HEK293 (cell line): ENCODE data around the gene NKD2.

Experiments
- CTCF ChIA-PET: fragments of 350-600 bp; formaldehyde crosslinking; extraction: SDS; loops from one replicate; lab custom pipeline; 2021; ENCODE audit warnings: antibody characterized with exemption; lab: Yijun Ruan, JAX
- POLR2A ChIA-PET: fragments of 300-600 bp; formaldehyde crosslinking; extraction: SDS; loops from one replicate; lab custom pipeline; 2020; ENCODE audit warnings: antibody characterized with exemption, inconsistent platforms; lab: Yijun Ruan, JAX
- H3K27ac ChIP-seq: fragments of 200-500 bp; sonication (Bioruptor generic); 2 replicates; pipeline ENCODE4 v1.5.1; 2014; ENCODE audit warnings: low read depth, low read length, control low read depth, inconsistent platforms; ENCODE audit errors: extremely low read depth
- H3K36me3 ChIP-seq, 2 experiments: fragments of 200-500 bp in 1 of 2; sonication (Bioruptor generic) in 1 of 2; 1 replicate in 1 of 2; 2 replicates in 1 of 2; pipeline ENCODE4 v1.5.1; 2014 to 2017; ENCODE audit warnings: inconsistent platforms in 2 of 2, low read length in 2 of 2; ENCODE audit not compliant: control insufficient read depth in 2 of 2, insufficient read depth in 1 of 2
- H3K4me1 ChIP-seq: fragments of 200-500 bp; sonication (Bioruptor generic); 2 replicates; pipeline ENCODE4 v1.5.1; 2014; ENCODE audit warnings: mild to moderate bottlenecking, low read length, inconsistent platforms; ENCODE audit not compliant: control insufficient read depth, insufficient read depth
- H3K4me3 ChIP-seq: 2 replicates; pipeline ENCODE4 v1.5.1; 2011; ENCODE audit warnings: low read depth, mild to moderate bottlenecking, control low read depth, low read length, moderate library complexity
- H3K9me3 ChIP-seq: fragments of 200-500 bp; sonication (Bioruptor generic); 2 replicates; pipeline ENCODE4 v1.5.1; 2014; ENCODE audit warnings: low read depth, low read length, inconsistent platforms; ENCODE audit not compliant: control insufficient read depth, insufficient read depth
- ATF2 ChIP-seq: fragments of 450-650 bp; formaldehyde crosslinking; IDR thresholded peaks from 2 replicates; pipeline ENCODE4 v1.5.1; 2016; ENCODE audit warnings: missing biosample characterization, missing genetic modification characterization, low read depth
- BCL11B ChIP-seq: fragments of 450-650 bp; formaldehyde crosslinking; IDR thresholded peaks from 2 replicates; pipeline ENCODE4 v1.5.1; 2016; ENCODE audit warnings: low read depth, missing biosample characterization, missing genetic modification characterization
- OVOL3 ChIP-seq: fragments of 450-650 bp; formaldehyde crosslinking; IDR thresholded peaks from 2 replicates; pipeline ENCODE4 v1.5.1; 2016; ENCODE audit warnings: missing biosample characterization, missing genetic modification characterization
- PRDM1 ChIP-seq: fragments of 450-650 bp; formaldehyde crosslinking; IDR thresholded peaks from 2 replicates; pipeline ENCODE4; 2016; ENCODE audit warnings: missing biosample characterization, missing genetic modification characterization
- PRDM6 ChIP-seq: fragments of 450-650 bp; formaldehyde crosslinking; IDR thresholded peaks from 2 replicates; pipeline ENCODE4 v1.5.1; 2017; ENCODE audit warnings: missing biosample characterization, missing genetic modification characterization
- WT1 ChIP-seq: fragments of 450-650 bp; formaldehyde crosslinking; IDR thresholded peaks from 2 replicates; pipeline ENCODE4 v1.5.1; 2016; ENCODE audit warnings: missing biosample characterization, missing genetic modification characterization
- ZBTB21 ChIP-seq: fragments of 450-650 bp; formaldehyde crosslinking; IDR thresholded peaks from 2 replicates; pipeline ENCODE4 v1.5.1; 2017; ENCODE audit warnings: missing biosample characterization, missing genetic modification characterization
- ZFP41 ChIP-seq: fragments of 450-650 bp; formaldehyde crosslinking; IDR thresholded peaks from 2 replicates; pipeline ENCODE4 v1.5.1; 2016; ENCODE audit warnings: missing biosample characterization, missing genetic modification characterization, borderline replicate concordance
- ZNF10 ChIP-seq: fragments of 450-650 bp; formaldehyde crosslinking; IDR thresholded peaks from 2 replicates; pipeline ENCODE4 v1.5.1; 2017; ENCODE audit warnings: missing biosample characterization, missing genetic modification characterization
- ZNF138 ChIP-seq: fragments of 450-650 bp; formaldehyde crosslinking; IDR thresholded peaks from 2 replicates; pipeline ENCODE4 v1.5.1; 2016; ENCODE audit warnings: missing biosample characterization, missing genetic modification characterization, borderline replicate concordance
- ZNF140 ChIP-seq: fragments of 450-650 bp; formaldehyde crosslinking; IDR thresholded peaks from 2 replicates; pipeline ENCODE4 v1.5.1; 2016; ENCODE audit warnings: missing biosample characterization, missing genetic modification characterization
- ZNF148 ChIP-seq: fragments of 450-650 bp; formaldehyde crosslinking; IDR thresholded peaks from 2 replicates; pipeline ENCODE4 v1.5.0; 2017; ENCODE audit warnings: missing biosample characterization, missing genetic modification characterization, borderline replicate concordance
- ZNF449 ChIP-seq: fragments of 450-650 bp; formaldehyde crosslinking; IDR thresholded peaks from 2 replicates; pipeline ENCODE4 v1.5.1; 2017; ENCODE audit warnings: missing biosample characterization, mild to moderate bottlenecking, missing genetic modification characterization, moderate library complexity
- ZNF701 ChIP-seq: fragments of 450-650 bp; formaldehyde crosslinking; IDR thresholded peaks from 2 replicates; pipeline ENCODE4 v1.5.1; 2016; ENCODE audit warnings: missing biosample characterization, missing genetic modification characterization
- ZNF830 ChIP-seq: fragments of 450-650 bp; IDR thresholded peaks from 2 replicates; pipeline ENCODE4 v1.5.0; 2018; ENCODE audit warnings: missing biosample characterization, missing genetic modification characterization, low read depth, mild to moderate bottlenecking, moderate library complexity

The NKD2 gene

GRCh38 chr5:1033178-1033577 lies 24.6 kb downstream of the NKD2 start:
- ChIA-PET POLR2A (no interaction called here), CTCF (interaction anchor here (1.4 kb wide), 1 partner anchor 13 kb away, joined by 3 read pairs; no protein-coding TSS in a partner anchor)
- H3K36me3 ChIP-seq = peaks cover 0 to 17% of the 10 kb centered on the region in 2 experiments; a peak in 1 of 3 replicates

GRCh38 chr5:1033606-1034420 lies 25.2 kb downstream of the NKD2 start:
- no peaks in the 10 kb centered on the region for H3K9me3 ChIP-seq
- H3K27ac ChIP-seq = no peak overlapping the region
- H3K36me3 ChIP-seq = peaks cover 0 to 21% of the 10 kb centered on the region in 2 experiments; a peak in 1 of 3 replicates
- CTCF ChIA-PET = interaction anchor here (0.6 to 1.0 kb wide), 5 partner anchors 17 to 205 kb away, joined by 3 to 6 read pairs (median 4); no protein-coding TSS in a partner anchor
- POLR2A ChIA-PET = no interaction called here
- TF ChIP-seq BCL11B (tag by site-specific recombination) (no peak), ZNF830 (tag by site-specific recombination) (no peak), WT1 (no peak), OVOL3 (tag by site-specific recombination) (no peak), PRDM1 (tag by site-specific recombination) (no peak), ZNF701 (no peak), ZNF10 (tag by site-specific recombination) (no peak), ZNF148 (tag by site-specific recombination) (no peak), ATF2 (tag by site-specific recombination) (no peak)
- TF ChIP-seq, all 188 proteins: peak for 0
- Histone ChIP-seq H3K4me1 (no peaks in the 10 kb centered on the region), H3K4me3 (no peak overlapping the region)

More at GRCh38 chr5:1033178-1033577, 24.6 kb downstream of the NKD2 start:
- no peak overlapping the region for H3K4me3 ChIP-seq
- H3K27ac ChIP-seq = no peak overlapping the region
- H3K9me3 ChIP-seq = no peaks in the 10 kb centered on the region
- TF ChIP-seq ZBTB21 (no peak), ZFP41 (tag by site-specific recombination) (no peak), ZNF449 (no peak), ZNF140 (tag by site-specific recombination) (no peak)
- no peaks in the 10 kb centered on the region for H3K4me1 ChIP-seq

- Histone ChIP-seq H3K27ac (no peak overlapping the region), H3K36me3 (peaks cover 0 to 21% of the 10 kb centered on the region in 2 experiments; a peak in 1 of 3 replicates), H3K4me1 (no peaks in the 10 kb centered on the region), H3K4me3 (no peak overlapping the region), H3K9me3 (no peaks in the 10 kb centered on the region)
- ChIA-PET POLR2A (no interaction called here), CTCF (interaction anchor here (0.6 to 1.0 kb wide), 5 partner anchors 18 to 205 kb away, joined by 3 to 6 read pairs (median 4); no protein-coding TSS in a partner anchor)
- TF ChIP-seq ZNF138 (tag by site-specific recombination) (no peak), ZNF148 (tag by site-specific recombination) (no peak), PRDM6 (tag by site-specific recombination) (no peak)
Observed at GRCh38 chr5:1034421-1034905, 25.9 kb downstream of the NKD2 start.
